ENCODE measurements around the gene JCAD.
"Not testable (repeated sequence)": the region's sequence is repeated elsewhere in the genome, so short reads cannot be mapped to it uniquely, and the experiment has no call there.

The JCAD gene

DNA sequence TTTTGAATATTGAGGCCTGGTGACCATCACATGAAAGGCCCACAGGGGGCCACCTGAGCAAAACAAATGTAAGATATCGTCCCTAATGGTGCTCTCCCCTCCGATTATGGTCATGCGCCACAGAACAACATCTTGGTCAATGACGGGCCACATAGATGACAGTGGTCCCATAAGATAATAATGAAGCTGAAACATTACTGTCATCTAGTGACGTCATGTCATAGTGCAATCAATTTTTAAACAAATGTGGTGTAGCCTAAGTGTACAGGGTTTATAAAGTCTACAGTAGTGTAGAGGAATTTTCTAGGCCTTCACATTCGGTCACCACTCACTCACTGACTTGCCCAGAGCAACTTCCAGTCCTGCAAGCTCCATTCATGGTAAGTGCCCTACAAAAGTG is 36.8 kb downstream of the JCAD start:
- DNase-seq: no peak

- DNase-seq: no peak
Measured at GRCh38 chr10:30019468-30019867, 39.9 kb downstream of the JCAD start.

- DNase-seq: no peak
Measured at GRCh38 chr10:30018496-30018895, 40.9 kb downstream of the JCAD start.

- no peak for DNase-seq
Measured at GRCh38 chr10:30017966-30018365, 41.4 kb downstream of the JCAD start.

- DNase-seq: no peak
Measured at GRCh38 chr10:30017556-30017955, 41.8 kb downstream of the JCAD start.

DNA sequence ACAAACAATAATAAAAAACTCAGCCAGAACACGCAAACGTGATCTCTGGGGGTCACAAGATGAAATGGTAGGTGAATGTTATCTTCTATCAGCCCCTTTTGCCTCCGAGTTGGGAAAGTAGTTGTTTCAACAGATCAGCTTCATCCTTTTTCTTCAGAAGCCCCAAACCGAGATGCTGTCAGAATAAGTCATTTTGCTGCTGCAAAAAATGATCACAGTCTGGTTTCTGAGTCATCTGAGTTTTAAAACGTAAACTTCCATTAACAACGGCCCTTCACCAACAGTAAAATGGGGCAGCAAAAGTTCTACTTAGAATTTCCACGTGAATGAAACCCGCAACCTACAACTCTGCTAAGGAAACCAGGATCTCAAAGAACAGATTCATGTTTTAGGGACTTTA is 44.9 kb downstream of the JCAD start:
- no peak for DNase-seq

DNA sequence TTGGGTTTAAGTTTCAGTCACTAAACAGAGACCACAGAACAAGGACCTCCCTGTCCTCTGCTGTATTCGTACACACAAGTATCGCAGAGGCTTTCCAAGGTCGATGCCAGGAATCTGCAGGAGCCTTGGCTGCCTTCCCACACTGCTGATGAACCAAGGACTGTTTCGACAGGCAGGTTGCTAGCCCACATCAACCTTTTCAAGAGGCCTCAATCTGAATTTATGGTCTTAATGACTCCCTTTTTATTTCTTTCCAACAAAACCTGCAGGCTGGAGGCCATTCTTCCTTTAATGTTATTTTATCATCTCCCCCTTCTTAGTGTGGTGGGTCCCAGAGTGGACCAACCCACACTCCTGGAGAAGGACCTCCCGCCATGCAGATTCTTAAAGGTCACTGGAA is 45.6 kb downstream of the JCAD start:
- DNase-seq: peak; percentile 39

DNA sequence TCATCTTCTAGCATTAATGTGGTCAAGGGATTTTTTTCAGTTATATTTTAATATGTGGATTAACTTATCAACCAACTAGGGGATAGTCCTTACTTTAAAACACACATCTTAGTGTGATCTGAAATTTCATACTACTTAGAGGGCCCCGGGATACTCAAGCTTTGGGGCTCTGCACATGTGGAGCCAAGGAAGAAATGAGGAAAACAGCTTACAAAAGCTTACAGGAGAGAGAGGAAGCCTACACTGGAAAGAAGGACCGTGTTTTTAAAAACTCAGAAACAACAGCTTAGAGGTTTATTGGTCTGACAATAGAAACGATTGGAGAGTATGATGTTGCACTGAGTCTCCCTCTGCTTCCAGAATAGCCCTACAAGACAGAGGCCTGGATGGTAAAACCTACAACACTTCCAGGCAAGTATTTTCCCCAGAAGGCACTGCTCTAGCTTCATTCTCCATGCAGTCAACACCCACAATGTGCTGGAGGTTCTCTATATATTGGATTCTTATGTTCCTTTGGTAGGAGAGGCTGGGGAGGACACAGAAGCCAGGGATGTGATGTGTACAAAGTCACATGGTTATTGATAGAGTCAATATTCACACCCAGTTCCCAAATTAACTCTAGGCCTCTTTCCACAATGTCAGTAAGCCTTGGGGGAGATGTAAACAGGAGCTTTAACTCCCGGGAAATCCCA is 47.3 kb downstream of the JCAD start:
- DNase-seq: no peak

DNA sequence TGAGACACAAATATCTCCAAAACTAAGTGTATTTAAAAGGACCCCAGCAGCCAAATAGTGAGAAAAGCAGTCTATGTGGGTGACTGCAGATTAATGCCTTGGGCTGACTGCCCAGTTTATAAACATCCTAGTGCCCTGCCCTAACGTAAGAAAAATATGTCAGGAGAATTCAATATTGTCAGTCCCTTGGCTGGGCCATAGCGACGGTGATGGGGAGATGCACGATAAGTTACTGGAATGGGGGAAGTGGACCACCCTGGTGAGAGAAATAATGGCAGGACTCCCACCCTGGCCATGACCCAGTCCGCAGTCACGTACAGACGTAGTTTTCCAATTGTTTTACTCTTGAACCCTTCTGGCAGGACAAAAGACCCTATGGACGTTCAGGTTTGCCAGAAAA is 48.0 kb downstream of the JCAD start:
- no peak for DNase-seq

DNA sequence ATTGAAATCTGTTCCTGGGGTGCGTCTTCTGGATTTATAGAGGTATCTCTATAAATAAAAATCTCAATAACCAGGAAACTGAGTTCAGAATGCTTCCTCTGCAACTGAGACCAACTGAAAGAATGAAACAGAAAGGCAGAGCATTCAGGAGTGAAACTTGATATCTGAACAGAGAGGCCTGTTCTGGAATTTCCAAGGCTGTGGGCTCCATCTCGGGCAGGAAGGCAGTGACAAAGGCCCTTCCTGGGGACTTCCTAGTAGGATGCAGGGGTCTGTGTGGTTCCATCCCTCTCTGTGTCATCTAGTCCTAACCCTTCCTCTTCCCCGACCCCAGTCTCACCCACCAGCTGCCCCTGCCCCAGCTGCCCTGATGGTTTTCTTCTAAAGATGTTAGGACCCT is 52.0 kb downstream of the JCAD start:
- DNase-seq: no peak

GRCh38 chr10:30006410-30006809 is 53.0 kb downstream of the JCAD start:
- DNase-seq: no peak

DNA sequence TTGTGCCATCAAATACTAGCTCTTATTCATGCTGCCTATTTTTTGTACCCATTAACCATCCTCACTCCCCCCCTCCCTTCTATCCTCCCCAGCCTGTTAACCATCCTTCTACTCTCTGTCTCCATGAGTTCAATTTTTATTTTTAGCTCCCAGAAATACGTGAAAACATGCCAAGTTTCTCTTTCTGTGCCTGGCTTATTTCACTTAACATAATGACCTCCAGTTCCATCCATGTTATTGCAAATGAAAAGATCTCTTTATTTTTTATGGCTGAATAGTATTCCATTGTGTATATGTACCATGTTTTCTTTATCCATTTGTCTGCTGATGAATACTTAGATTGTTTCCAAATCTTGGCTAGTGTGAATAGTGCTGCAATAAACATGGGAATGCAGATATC is 54.3 kb downstream of the JCAD start:
- DNase-seq: not testable (repeated sequence)

DNA sequence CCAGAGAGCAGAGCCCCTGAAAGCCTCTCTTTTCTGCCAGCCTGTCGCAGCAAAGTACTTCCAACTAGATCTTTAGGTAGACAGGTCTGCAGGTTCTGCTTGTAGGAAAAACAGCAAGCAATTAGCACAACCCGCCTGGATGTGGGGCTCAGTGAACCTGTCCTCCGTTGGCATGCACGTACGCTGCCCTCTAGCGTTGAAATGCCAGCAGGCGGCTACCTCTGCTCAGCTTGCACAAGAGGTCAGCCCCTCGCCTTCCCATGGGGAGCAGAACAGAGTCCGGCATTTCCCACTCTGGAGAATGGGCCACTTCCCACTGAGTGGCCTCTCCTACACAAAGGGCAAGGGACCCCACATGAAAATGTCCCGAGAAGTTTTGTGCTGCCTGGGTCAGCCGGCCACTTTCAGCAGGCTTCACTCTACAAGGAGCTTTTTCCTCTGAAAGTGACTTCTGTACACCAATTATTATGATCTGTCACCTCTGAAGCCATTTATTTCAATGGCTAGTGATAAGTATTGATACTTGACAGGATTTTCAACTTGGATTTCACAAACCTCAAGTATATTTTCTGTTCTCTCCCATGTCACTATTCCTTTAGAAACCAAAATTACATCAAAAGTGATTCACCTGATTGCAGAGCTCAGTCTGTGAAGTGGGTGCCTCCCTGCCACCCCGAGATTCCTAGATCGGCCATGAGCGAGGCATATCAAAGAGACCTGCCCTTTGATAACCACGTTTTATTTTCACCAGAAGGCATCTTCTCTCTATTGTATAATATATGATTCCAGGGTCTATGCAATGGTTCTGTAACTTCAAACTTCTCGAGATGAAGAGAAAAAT is 56.7 kb downstream of the JCAD start:
- peak; percentile 16 for DNase-seq

GRCh38 chr10:30000802-30001571 is 58.4 kb downstream of the JCAD start:
- no peak for DNase-seq

- DNase-seq: peak; percentile 34
Measured at GRCh38 chr10:29998142-29998808, 61.1 kb downstream of the JCAD start.

GRCh38 chr10:29994811-29995210 is 64.6 kb downstream of the JCAD start:
- DNase-seq: no peak

- no peak for DNase-seq
Measured at GRCh38 chr10:29993319-29993915, 66.0 kb downstream of the JCAD start.

GRCh38 chr10:29992914-29993313 is 66.5 kb downstream of the JCAD start:
- DNase-seq: no peak

DNA sequence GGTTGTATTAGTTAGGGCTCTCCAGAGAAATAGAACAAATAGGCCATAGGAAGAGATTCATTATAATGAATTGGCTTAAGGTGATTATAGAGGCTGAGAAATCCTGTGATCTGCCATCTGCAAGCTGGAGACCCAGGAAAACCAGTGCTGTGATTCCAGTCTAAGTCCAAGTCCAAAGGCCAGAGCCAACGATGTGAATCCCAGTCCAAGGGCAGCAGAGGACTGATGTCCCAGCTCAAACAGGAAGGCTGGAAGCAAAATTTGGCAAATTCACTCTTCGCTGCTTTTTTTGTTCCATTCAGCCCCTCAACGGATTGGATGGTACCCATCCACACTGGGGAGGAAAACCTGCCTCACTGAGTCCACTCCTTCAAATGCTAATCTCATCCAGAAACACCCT is 68.0 kb downstream of the JCAD start:
- DNase-seq: no peak

DNA sequence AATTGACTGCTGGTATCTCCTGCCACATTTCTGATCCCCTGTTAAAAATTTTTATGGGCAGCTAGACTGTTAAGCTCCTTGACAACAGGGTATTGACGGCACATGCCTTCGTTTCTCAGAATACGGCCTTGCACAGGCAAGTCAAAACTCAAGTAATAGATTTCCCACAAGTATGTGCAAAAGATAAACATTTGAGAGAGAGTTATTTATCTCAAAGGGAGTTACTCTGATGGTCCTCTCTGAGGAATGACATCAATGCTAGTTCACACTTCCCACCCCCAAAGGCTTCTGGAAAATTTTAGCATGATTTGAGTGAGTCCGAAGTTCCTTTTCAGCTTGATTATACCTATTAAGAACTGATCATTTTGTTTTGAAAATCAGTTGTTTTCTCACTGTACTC is 71.9 kb downstream of the JCAD start:
- no peak for DNase-seq

- DNase-seq: no peak
Measured at GRCh38 chr10:29982997-29983648, 76.3 kb downstream of the JCAD start.

GRCh38 chr10:29981510-29981909 is 77.9 kb downstream of the JCAD start:
- no peak for DNase-seq
